HepG2 (cell line): ENCODE data around the gene ZNF248. TPM values are rescaled to one million over a fixed set of nuclear protein-coding genes. Genes with fewer than 3 reads are reported as not detected.

Source experiments
- ADNP ChIP-seq: sonication (generic); formaldehyde crosslinking; IDR thresholded peaks from 2 replicates; pipeline ENCODE4 v1.4.0; 2020; ENCODE audit warnings: missing genetic modification reagents
- EP300 ChIP-seq, 3 experiments: sonication (generic) in 1 of 3; formaldehyde crosslinking in 1 of 3; IDR thresholded peaks; 2 replicates each; pipeline versions ENCODE4 v1.5.1 to v1.6.1; 2011 to 2020; ENCODE audit warnings: low read depth in 2 of 3, low read length in 2 of 3, borderline replicate concordance in 1 of 3, improper control_type of control experiment in 1 of 3, mild to moderate bottlenecking in 1 of 3, missing genetic modification reagents in 1 of 3, moderate library complexity in 1 of 3
- FOXA1 ChIP-seq, 2 experiments: fragments of 450-650 bp in 1 of 2; sonication (generic) in 1 of 2; formaldehyde crosslinking in 1 of 2; IDR thresholded peaks; 2 replicates each; pipeline versions ENCODE4 v1.4.0 to v1.6.1; 2016 to 2020; ENCODE audit warnings: missing genetic modification reagents in 1 of 2
- FOXM1 ChIP-seq: sonication (generic); formaldehyde crosslinking; IDR thresholded peaks from 2 replicates; pipeline ENCODE4 v1.5.0; 2020; ENCODE audit warnings: missing genetic modification reagents
- KLF16 ChIP-seq, 2 experiments: sonication (generic) in 1 of 2; formaldehyde crosslinking in 1 of 2; IDR thresholded peaks; 2 replicates each; pipeline versions ENCODE4 v1.6.1 to v1.8.0; 2016 to 2023; ENCODE audit warnings: missing genetic modification reagents in 2 of 2, missing compliant biosample characterization in 1 of 2
- KLF6 ChIP-seq: IDR thresholded peaks from 2 replicates; pipeline ENCODE4 v1.8.0; 2016; ENCODE audit warnings: missing biosample characterization, missing genetic modification reagents
- LCORL ChIP-seq, 2 experiments: fragments of 450-650 bp in 1 of 2; sonication (generic) in 1 of 2; formaldehyde crosslinking in 1 of 2; IDR thresholded peaks; 2 replicates each; pipeline versions ENCODE4 v1.5.0 to v1.6.1; 2017 to 2020; ENCODE audit warnings: antibody characterized with exemption in 1 of 2, missing genetic modification reagents in 1 of 2
- NR1H2 ChIP-seq: sonication (generic); formaldehyde crosslinking; IDR thresholded peaks from 2 replicates; pipeline ENCODE4 v1.8.1; 2022; ENCODE audit warnings: low read depth, missing genetic modification reagents, borderline replicate concordance
- REPIN1 ChIP-seq: sonication (generic); formaldehyde crosslinking; IDR thresholded peaks from 2 replicates; pipeline ENCODE4 v1.8.0; 2022; ENCODE audit warnings: missing genetic modification reagents, low read depth, mild to moderate bottlenecking, borderline replicate concordance
- RXRB ChIP-seq: IDR thresholded peaks from 2 replicates; pipeline ENCODE4 v1.6.1; 2016; ENCODE audit warnings: borderline replicate concordance, missing genetic modification reagents, missing compliant biosample characterization
- SRF ChIP-seq: IDR thresholded peaks from 2 replicates; pipeline ENCODE4 v1.6.1; 2011; ENCODE audit warnings: mild to moderate bottlenecking, low read depth, low read length, moderate library complexity
- ZFP36L1 ChIP-seq: sonication (generic); formaldehyde crosslinking; IDR thresholded peaks from 2 replicates; pipeline ENCODE4 v1.8.0; 2022; ENCODE audit warnings: mild to moderate bottlenecking, missing genetic modification reagents, moderate library complexity
- ZFP41 ChIP-seq: sonication (generic); formaldehyde crosslinking; IDR thresholded peaks from 2 replicates; pipeline ENCODE4 v1.4.0; 2020; ENCODE audit warnings: mild to moderate bottlenecking, missing genetic modification reagents, borderline replicate concordance
- ZNF335 ChIP-seq: sonication (generic); formaldehyde crosslinking; IDR thresholded peaks from 2 replicates; pipeline ENCODE4 v1.4.0; 2020; ENCODE audit warnings: missing genetic modification reagents
- ZNF549 ChIP-seq: sonication (generic); formaldehyde crosslinking; IDR thresholded peaks from 2 replicates; pipeline ENCODE4 v1.5.0; 2020; ENCODE audit warnings: missing genetic modification reagents
- ZNF674 ChIP-seq: sonication (generic); formaldehyde crosslinking; IDR thresholded peaks from 2 replicates; pipeline ENCODE4 v1.5.0; 2020; ENCODE audit warnings: low read depth, mild to moderate bottlenecking, missing genetic modification reagents
- ZNF761 ChIP-seq: sonication (generic); formaldehyde crosslinking; conservative IDR thresholded peaks from 2 replicates; pipeline ENCODE4 v1.4.0; 2020; ENCODE audit warnings: mild to moderate bottlenecking, missing genetic modification reagents
- ZNF850 ChIP-seq: sonication (generic); formaldehyde crosslinking; conservative IDR thresholded peaks from 2 replicates; pipeline ENCODE4 v1.9.0; 2021; ENCODE audit warnings: mild to moderate bottlenecking, missing genetic modification reagents
- polyA plus RNA-seq, 8 experiments: library from polyadenylated mRNA; depleted of rRNA in 3 of 8; stranded (reverse) in 7 of 8; unstranded in 1 of 8; fragments of >200 nt; fragmentation: Illumina TruSeq in 4 of 8; extraction: Trizol in 4 of 8; gene quantifications; 2 replicates each; pipeline versions ENCODE4 v1.2.1 to v1.2.3, GENCODE V29; 2011 to 2016; ENCODE audit warnings: low read depth in 4 of 8, missing spikeins in 1 of 8, mixed read lengths in 1 of 8; ENCODE audit not compliant: insufficient read depth in 1 of 8
- total RNA-seq, 5 experiments: library from RNA; depleted of rRNA; stranded (reverse); fragments of >200 nt; fragmentation: Illumina TruSeq; extraction: Trizol; gene quantifications; 2 replicates each; pipeline ENCODE4 v1.2.3, GENCODE V29; 2016; ENCODE audit warnings: low read depth in 1 of 5
- TF ChIP-seq, protein P1 (sequence below), 2 experiments: fragments of 450-650 bp in 1 of 2; sonication (generic) in 1 of 2; formaldehyde crosslinking in 1 of 2; IDR thresholded peaks; 2 replicates each; pipeline versions ENCODE4 v1.6.1 to v1.8.0; 2016 to 2022; ENCODE audit warnings: antibody characterized with exemption in 1 of 2, mild to moderate bottlenecking in 1 of 2, missing genetic modification reagents in 1 of 2

Gene ZNF248
- total and polyA plus RNA-seq, 2 of the 13 experiments (the other 11 are each of a cell fraction or from before 2014, with no cell fraction given) = 12.8 to 13.3 TPM

DNA sequence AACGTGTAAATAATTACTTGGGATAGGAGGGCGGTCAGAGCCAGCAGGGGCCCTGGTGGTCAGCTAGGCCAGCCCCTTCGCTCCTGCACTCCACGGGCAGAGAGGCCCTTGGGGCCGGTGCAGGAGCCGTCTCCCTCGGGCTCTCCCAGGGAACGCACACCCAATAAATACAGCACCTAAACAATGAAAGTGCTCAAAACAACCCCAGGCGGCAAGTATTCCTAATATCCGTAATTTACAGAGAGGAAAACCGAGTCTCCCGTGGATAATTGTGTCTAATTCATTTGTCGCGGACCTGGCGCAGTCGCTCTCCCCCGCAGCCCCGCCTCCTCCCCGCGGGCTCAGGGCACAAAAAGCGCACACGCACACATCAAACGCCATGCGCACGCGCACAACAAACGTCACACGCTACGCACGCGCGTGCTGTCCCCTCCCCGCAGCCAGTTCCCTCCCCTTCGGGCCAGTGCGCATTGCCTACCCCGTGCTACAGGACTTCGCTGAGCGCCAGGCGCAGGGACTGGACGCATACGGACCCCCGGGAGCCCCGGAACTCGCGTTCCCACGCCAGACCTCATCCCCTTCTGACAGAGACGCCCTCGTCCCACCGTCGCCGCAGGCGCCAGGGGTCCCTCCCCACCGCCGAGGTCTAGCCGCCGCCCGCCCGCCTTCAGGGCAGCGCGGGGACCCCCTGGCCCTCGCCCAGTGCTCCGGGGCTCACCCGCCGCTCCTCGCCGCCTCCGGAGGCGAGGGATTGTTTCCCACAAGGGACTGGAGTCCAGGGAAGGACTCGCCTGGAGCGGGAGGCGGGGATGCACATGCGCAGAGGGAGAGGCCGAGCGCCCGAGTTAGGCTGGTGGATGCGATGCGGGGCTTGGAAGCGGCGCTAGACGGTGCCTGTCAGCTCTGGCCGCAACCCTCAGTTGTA is at the start of gene ZNF248 (continued):
- TF ChIP-seq, protein P1, sequence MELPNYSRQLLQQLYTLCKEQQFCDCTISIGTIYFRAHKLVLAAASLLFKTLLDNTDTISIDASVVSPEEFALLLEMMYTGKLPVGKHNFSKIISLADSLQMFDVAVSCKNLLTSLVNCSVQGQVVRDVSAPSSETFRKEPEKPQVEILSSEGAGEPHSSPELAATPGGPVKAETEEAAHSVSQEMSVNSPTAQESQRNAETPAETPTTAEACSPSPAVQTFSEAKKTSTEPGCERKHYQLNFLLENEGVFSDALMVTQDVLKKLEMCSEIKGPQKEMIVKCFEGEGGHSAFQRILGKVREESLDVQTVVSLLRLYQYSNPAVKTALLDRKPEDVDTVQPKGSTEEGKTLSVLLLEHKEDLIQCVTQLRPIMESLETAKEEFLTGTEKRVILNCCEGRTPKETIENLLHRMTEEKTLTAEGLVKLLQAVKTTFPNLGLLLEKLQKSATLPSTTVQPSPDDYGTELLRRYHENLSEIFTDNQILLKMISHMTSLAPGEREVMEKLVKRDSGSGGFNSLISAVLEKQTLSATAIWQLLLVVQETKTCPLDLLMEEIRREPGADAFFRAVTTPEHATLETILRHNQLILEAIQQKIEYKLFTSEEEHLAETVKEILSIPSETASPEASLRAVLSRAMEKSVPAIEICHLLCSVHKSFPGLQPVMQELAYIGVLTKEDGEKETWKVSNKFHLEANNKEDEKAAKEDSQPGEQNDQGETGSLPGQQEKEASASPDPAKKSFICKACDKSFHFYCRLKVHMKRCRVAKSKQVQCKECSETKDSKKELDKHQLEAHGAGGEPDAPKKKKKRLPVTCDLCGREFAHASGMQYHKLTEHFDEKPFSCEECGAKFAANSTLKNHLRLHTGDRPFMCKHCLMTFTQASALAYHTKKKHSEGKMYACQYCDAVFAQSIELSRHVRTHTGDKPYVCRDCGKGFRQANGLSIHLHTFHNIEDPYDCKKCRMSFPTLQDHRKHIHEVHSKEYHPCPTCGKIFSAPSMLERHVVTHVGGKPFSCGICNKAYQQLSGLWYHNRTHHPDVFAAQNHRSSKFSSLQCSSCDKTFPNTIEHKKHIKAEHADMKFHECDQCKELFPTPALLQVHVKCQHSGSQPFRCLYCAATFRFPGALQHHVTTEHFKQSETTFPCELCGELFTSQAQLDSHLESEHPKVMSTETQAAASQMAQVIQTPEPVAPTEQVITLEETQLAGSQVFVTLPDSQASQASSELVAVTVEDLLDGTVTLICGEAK (IDR thresholded peaks at IDR 0.05) = no peak
- TF ChIP-seq, protein P1 (CRISPR knock-in tag; IDR thresholded peaks at IDR 0.05) = peak; percentile 72; the same call in 1 of the 2 replicates
- TF ChIP-seq ZNF761 (CRISPR knock-in tag) (0 out of 2 replicates have a peak, but pooled peaks have one; percentile 64), NR1H2 (peak; percentile 77; the same call in 1 of the 2 replicates), ZFP36L1 (peak; percentile 85; the same call in 1 of the 2 replicates), ZFP41 (CRISPR knock-in tag) (peak; percentile 84), EP300 (IDR thresholded peaks at IDR 0.05; ENCODE audit: low read depth in 2 of 2, low read length in 2 of 2) (no peak), EP300 (CRISPR knock-in tag; IDR thresholded peaks at IDR 0.05; ENCODE audit: borderline replicate concordance) (peak; percentile 62; the same call in 1 of the 2 replicates), ZNF674 (CRISPR knock-in tag) (no peak), KLF6 (peak; percentile 98), LCORL (IDR thresholded peaks at IDR 0.05) (no peak), LCORL (CRISPR knock-in tag; IDR thresholded peaks at IDR 0.05) (peak; percentile 84), ZNF549 (no peak), ZNF850 (peak; percentile 92; the same call in 1 of the 2 replicates), REPIN1 (CRISPR knock-in tag) (peak; percentile 95), ZNF335 (CRISPR knock-in tag) (peak; percentile 63; the same call in 1 of the 2 replicates), ADNP (no peak), SRF (no peak), KLF16 (CRISPR knock-in tag; IDR thresholded peaks at IDR 0.05) (peak in 1 of 2 experiments; percentile 95; a peak in 2 of 4 replicates), RXRB (CRISPR knock-in tag) (0 out of 2 replicates have a peak, but pooled peaks have one; percentile 14), FOXA1 (IDR thresholded peaks at IDR 0.05) (no peak), FOXA1 (CRISPR knock-in tag; IDR thresholded peaks at IDR 0.05) (peak; percentile 57), FOXM1 (no peak)
